Stomach smooth muscle (tissue), 2 donors: ENCODE data around the gene SMAD5.

Experiments used
- H3K27ac ChIP-seq: one replicate; pipeline ENCODE4 v1.7.0; 2013; ENCODE audit warnings: mild to moderate bottlenecking, low read length, inconsistent platforms
- H3K27me3 ChIP-seq, 2 donors: one replicate each; pipeline ENCODE4 v1.7.0; 2013; ENCODE audit warnings: low read length in 2 of 2; ENCODE audit not compliant: insufficient read depth in 2 of 2, control insufficient read depth in 1 of 2
- H3K36me3 ChIP-seq, 2 donors: one replicate each; pipeline ENCODE4 v1.7.0; 2013; ENCODE audit warnings: low read length in 2 of 2; ENCODE audit not compliant: control insufficient read depth in 2 of 2, insufficient read depth in 2 of 2
- H3K4me1 ChIP-seq: one replicate; pipeline ENCODE4 v1.7.0; 2013; ENCODE audit warnings: low read length; ENCODE audit not compliant: control insufficient read depth, insufficient read depth
- H3K4me3 ChIP-seq, 2 donors: one replicate each; pipeline ENCODE4 v1.7.0; 2013; ENCODE audit warnings: low read length in 2 of 2
- H3K9ac ChIP-seq, 2 donors: one replicate each; pipeline ENCODE4 v1.7.0; 2013; ENCODE audit warnings: low read length in 2 of 2, mild to moderate bottlenecking in 1 of 2
- H3K9me3 ChIP-seq, 2 donors: one replicate each; pipeline ENCODE4 v1.7.0; 2013; ENCODE audit warnings: low read length in 2 of 2; ENCODE audit not compliant: control insufficient read depth in 2 of 2
- donor health status: healthy.
- donor health status: Pancreatic carcinoma.

SMAD5 gene

GRCh38 chr5:136115183-136115865 is 17.3 kb upstream of the SMAD5 start:
- H3K4me1 ChIP-seq, result no peaks in the 10 kb centered on the region
- H3K9me3 ChIP-seq, result no peaks in the 10 kb centered on the region
- no peak overlapping the region for H3K27ac ChIP-seq
- H3K4me3 ChIP-seq, result no peak overlapping the region
- H3K9ac ChIP-seq, result no peak overlapping the region
- H3K27me3 ChIP-seq, result no peaks in the 10 kb centered on the region
- H3K36me3 ChIP-seq, result no peaks in the 10 kb centered on the region

DNA sequence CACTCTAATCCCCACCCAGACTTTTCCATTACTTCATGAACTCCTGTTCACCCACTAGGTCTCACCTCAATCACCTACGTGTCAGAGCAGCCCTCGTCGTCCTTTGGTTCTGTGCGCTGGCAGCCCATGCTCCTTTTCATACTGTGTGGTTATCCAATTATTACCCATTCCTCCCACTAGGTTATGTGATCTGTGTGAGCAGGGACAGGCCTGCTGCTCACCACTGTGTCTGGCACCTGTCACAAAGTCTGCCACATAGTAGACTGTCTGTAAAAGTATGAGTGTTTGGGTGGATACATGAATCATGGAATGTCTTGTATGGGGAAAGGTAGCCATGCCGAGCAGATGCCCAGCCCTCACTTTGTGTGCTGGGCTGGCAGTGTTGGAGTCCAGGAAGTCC is 12.1 kb upstream of the SMAD5 start:
- Histone ChIP-seq H3K4me1 (no peaks in the 10 kb centered on the region), H3K27ac (no peak overlapping the region), H3K4me3 (no peak overlapping the region), H3K27me3 (peaks cover 0 to 3% of the 10 kb centered on the region in 2 donors), H3K9me3 (no peaks in the 10 kb centered on the region), H3K9ac (no peak overlapping the region), H3K36me3 (no peaks in the 10 kb centered on the region)

DNA sequence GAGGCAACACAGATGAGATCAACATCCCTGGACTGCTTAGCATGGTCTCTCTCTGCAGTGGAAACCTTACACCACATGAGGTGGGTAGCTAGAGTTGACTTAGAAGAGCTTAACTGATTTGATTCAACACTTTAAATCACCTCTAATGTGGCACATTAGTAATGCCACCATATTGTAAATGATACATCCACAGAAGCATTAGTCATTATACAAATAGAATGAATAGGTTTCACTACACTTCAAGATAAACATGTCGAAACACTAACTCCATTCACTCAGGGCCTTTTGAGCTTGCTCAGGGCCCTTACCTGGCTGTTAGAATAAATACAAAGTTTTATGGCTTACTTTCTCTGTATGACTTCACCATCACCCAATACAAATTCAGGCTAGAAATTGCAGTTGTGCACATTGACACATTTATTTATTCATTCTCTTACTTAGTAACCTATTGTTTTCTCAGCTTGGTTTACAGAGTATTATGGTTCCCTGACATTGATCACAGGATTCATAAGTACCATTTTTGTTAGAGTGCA is 9.3 kb upstream of the SMAD5 start:
- H3K9ac ChIP-seq, result no peak overlapping the region

GRCh38 chr5:136127560-136127959 is 5.1 kb upstream of the SMAD5 start:
- Histone ChIP-seq H3K27ac (no peak overlapping the region), H3K27me3 (peaks cover 0 to 7% of the 10 kb centered on the region in 2 donors), H3K9ac (no peak overlapping the region), H3K4me1 (no peaks in the 10 kb centered on the region), H3K9me3 (no peaks in the 10 kb centered on the region), H3K4me3 (no peak overlapping the region), H3K36me3 (no peaks in the 10 kb centered on the region)

More for the DNA sequence above, 9.3 kb upstream of the SMAD5 start:
- Histone ChIP-seq H3K36me3 (no peaks in the 10 kb centered on the region), H3K4me1 (no peaks in the 10 kb centered on the region), H3K27me3 (peaks cover 0 to 7% of the 10 kb centered on the region in 2 donors), H3K4me3 (no peak overlapping the region), H3K9me3 (no peaks in the 10 kb centered on the region), H3K27ac (no peak overlapping the region)

DNA sequence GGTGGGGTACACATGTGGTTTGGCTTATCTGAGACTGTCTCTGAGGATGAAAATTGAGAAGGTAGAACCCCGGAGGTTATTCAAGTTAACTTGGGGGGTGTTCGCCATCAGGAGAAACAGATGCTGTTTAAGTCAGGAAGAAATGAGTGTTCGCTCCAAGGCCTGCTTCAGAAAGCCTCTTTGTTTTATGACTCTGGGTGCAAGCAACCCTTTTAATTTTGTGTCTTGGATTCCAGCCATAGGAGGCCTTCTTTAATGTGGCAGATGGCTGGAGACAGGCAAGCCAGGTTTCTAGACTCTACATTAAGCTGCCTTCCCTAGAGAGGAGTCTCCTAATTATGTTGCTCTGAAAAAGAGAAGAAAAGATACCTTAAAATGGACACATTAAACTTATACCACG is 4.2 kb upstream of the SMAD5 start:
- H3K4me3 ChIP-seq, result no peak overlapping the region
- no peak overlapping the region for H3K27ac ChIP-seq
- no peaks in the 10 kb centered on the region for H3K4me1 ChIP-seq
- H3K36me3 ChIP-seq, result no peaks in the 10 kb centered on the region
- no peaks in the 10 kb centered on the region for H3K9me3 ChIP-seq
- peaks cover 0 to 7% of the 10 kb centered on the region in 2 donors for H3K27me3 ChIP-seq
- H3K9ac ChIP-seq, result no peak overlapping the region

- no peaks in the 10 kb centered on the region for H3K9me3 ChIP-seq
- H3K27me3 ChIP-seq, result peaks cover 0 to 7% of the 10 kb centered on the region in 2 donors
- no peak overlapping the region for H3K4me3 ChIP-seq
- peaks cover 2% of the 10 kb centered on the region for H3K4me1 ChIP-seq
- no peaks in the 10 kb centered on the region for H3K36me3 ChIP-seq
- H3K27ac ChIP-seq, result no peak overlapping the region
- no peak overlapping the region for H3K9ac ChIP-seq
Observed at GRCh38 chr5:136129445-136129844, 3.2 kb upstream of the SMAD5 start.

GRCh38 chr5:136130581-136130980 is 2.1 kb upstream of the SMAD5 start:
- H3K36me3 ChIP-seq, result no peaks in the 10 kb centered on the region
- H3K27ac ChIP-seq, result no peak overlapping the region
- no peak overlapping the region for H3K9ac ChIP-seq
- H3K27me3 ChIP-seq, result peaks cover 0 to 4% of the 10 kb centered on the region in 2 donors
- no peak overlapping the region for H3K4me3 ChIP-seq
- H3K4me1 ChIP-seq, result peaks cover 2% of the 10 kb centered on the region
- no peaks in the 10 kb centered on the region for H3K9me3 ChIP-seq

DNA sequence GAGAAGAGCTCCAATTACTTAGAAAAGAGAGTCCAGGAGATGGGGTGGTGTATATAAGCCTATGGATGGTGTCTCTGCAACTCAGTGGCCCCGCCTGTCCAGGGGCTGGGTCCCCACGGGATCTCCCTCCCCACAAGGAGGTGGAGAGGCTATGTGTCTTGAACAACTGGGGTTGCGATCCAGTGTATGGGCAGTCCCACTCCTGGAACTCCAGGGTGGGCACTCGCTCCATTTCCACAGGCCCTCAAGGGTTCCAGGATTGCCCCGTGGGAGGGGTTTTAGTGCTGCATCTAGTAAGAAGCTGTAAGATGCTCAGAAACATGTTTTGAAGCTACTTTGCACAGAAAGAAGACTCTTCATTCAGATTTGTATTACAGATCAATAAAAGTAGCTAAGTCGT is 558 bp upstream of the SMAD5 start:
- Histone ChIP-seq H3K9me3 (no peaks in the 10 kb centered on the region), H3K36me3 (no peaks in the 10 kb centered on the region), H3K4me3 (peak overlapping the region; percentile 85 to 90), H3K9ac (peak overlapping the region; percentile 90 to 95), H3K27ac (peak overlapping the region; percentile 92), H3K27me3 (peaks cover 0 to 2% of the 10 kb centered on the region in 2 donors), H3K4me1 (peaks cover 2% of the 10 kb centered on the region)

DNA sequence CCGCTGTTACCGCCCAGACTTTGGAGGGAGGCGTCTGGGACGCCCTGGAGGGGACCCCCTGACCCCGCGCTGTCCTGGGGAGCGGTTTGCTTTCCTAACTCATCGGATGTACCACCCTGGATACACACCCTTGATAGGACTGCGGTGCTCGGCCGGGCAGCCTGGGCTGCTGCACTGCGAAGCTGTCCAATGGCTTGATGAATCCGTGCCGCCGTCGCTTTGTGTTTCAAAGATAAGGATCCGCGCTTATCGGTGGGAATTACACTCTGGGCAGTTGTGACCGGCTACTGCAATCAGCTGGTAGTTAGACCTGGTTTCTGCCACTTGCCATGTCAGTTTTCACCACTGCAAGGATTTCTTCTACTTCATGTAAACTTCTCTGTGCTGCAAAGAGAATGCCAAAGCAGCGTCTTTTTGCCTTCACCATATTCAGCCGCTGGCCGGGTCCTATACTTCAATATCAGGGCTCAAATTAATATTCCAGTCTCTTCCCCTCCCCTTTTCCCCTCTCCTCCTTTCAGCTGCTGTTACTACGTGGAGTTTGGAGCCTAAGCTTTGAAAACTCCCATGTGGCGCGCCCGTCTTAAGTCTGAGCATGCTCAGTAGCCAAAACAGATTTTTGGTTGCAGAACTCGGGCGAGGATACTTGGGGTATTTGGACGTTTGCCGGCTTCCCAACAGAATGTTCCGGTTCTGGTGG is 727 bp downstream of the SMAD5 start:
- peak overlapping the region; percentile 85 to 90 for H3K4me3 ChIP-seq
- H3K27me3 ChIP-seq, result no peaks in the 10 kb centered on the region
- no peaks in the 10 kb centered on the region for H3K9me3 ChIP-seq
- H3K4me1 ChIP-seq, result peaks cover 2% of the 10 kb centered on the region
- peak overlapping the region; percentile 92 for H3K27ac ChIP-seq
- no peaks in the 10 kb centered on the region for H3K36me3 ChIP-seq
- H3K9ac ChIP-seq, result peak overlapping the region; percentile 94 to 95

GRCh38 chr5:136133922-136134379 is 1.3 kb downstream of the SMAD5 start:
- peak overlapping the region; percentile 92 for H3K27ac ChIP-seq
- peak overlapping the region; percentile 85 to 90 for H3K4me3 ChIP-seq
- H3K9me3 ChIP-seq, result no peaks in the 10 kb centered on the region
- peaks cover 2% of the 10 kb centered on the region for H3K4me1 ChIP-seq
- H3K36me3 ChIP-seq, result no peaks in the 10 kb centered on the region
- H3K9ac ChIP-seq, result peak overlapping the region; percentile 94 to 95
- no peaks in the 10 kb centered on the region for H3K27me3 ChIP-seq

DNA sequence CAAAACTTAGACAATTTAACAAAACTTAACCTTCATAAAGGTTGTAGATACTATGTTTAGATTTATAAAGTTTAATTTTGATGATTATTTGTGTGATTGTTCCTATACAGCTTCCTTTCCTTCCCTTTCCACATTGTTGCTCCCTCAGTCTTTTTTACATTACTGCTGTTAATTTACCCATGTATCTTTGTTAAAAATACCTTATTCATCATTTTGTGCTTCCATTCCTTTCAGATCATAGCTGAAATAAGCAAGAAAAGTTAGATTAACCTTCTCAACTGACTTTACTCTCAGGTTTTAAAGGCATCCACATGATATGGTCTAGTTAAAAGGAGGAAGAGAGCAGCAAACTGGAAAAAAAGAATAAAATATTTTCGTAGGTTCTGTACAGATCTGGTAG is 2.0 kb downstream of the SMAD5 start:
- Histone ChIP-seq H3K9ac (peak overlapping the region; percentile 0 to 95), H3K36me3 (no peaks in the 10 kb centered on the region), H3K27ac (no peak overlapping the region), H3K9me3 (no peaks in the 10 kb centered on the region), H3K27me3 (no peaks in the 10 kb centered on the region), H3K4me1 (peaks cover 2% of the 10 kb centered on the region), H3K4me3 (no peak overlapping the region)
